Measurements from ENCODE around the gene HOXD9. TPM values are rescaled to one million over a fixed set of nuclear protein-coding genes. Genes with fewer than 3 reads are reported as not detected.
A peak's percentile ranks its signal among the peaks of the same experiment; 100 is the strongest.

HOXD9 gene
- total RNA-seq, 2 experiments from 2014 or later = not detected

- H4K20me1 ChIP-seq (ENCODE audit: insufficient read depth, low read length) = no peaks in the 10 kb centered on the region
- no peaks in the 10 kb centered on the region for H3K9me3 ChIP-seq (ENCODE audit: low read length)
- no TSS peak for BruUV-seq (replicated peaks)
- H3K9me2 ChIP-seq (ENCODE audit: insufficient read depth, low read length) = no peaks in the 10 kb centered on the region
- H3K4me1 ChIP-seq (ENCODE audit: insufficient read depth, low read length, poor library complexity, severe bottlenecking) = no peaks in the 10 kb centered on the region
- no peak overlapping the region for H2AFZ ChIP-seq (ENCODE audit: low read length)
- H3K4me2 ChIP-seq (ENCODE audit: low read length) = no peak overlapping the region
- H3K4me3 ChIP-seq (ENCODE audit: low read depth, low read length, poor library complexity, severe bottlenecking) = no peak overlapping the region
- no peak overlapping the region for H3K27ac ChIP-seq (ENCODE audit: low read depth, low read length, poor library complexity, severe bottlenecking)
- intact Hi-C loops (cut with micrococcal nuclease; ENCODE audit: unreplicated experiment) = no loop called here
- CTCF ChIA-PET (ENCODE audit: unreplicated experiment) = no interaction called here
- no peaks in the 10 kb centered on the region for H3K36me3 ChIP-seq (ENCODE audit: insufficient read depth, low read length)
- H3K79me2 ChIP-seq (ENCODE audit: insufficient read depth, low read depth, low read length) = no peaks in the 10 kb centered on the region
- POLR2A ChIA-PET = interaction anchor here (0.6 to 1.0 kb wide), 4 partner anchors 165 to 1376 kb away, joined by 3 to 5 read pairs (median 4); no protein-coding TSS in a partner anchor
- TF ChIP-seq EZH2phosphoT487 (IDR thresholded peaks at IDR 0.05; ENCODE audit: borderline replicate concordance, low read depth, low read length) (no peak; the same call in 1 of the 2 replicates), CTCF (conservative IDR thresholded peaks at IDR 0.05; ENCODE audit: low read length) (no peak)
- no peak for DNase-seq (ENCODE audit: low spot score)
Measured at GRCh38 chr2:176130957-176131847, 8.7 kb downstream of the HOXD9 start.

GRCh38 chr2:176131848-176132158, 9.3 kb downstream of the HOXD9 start:
- DNase-seq (ENCODE audit: low spot score) = no peak
- Histone ChIP-seq H3K9me3 (ENCODE audit: low read length) (no peaks in the 10 kb centered on the region), H3K36me3 (ENCODE audit: insufficient read depth, low read length) (no peaks in the 10 kb centered on the region), H2AFZ (ENCODE audit: low read length) (no peak overlapping the region), H3K27ac (ENCODE audit: low read depth, low read length, poor library complexity, severe bottlenecking) (no peak overlapping the region), H3K4me2 (ENCODE audit: low read length) (0 out of 2 replicates have a peak overlapping the region, but pooled peaks have one; percentile 35), H3K9me2 (ENCODE audit: insufficient read depth, low read length) (no peaks in the 10 kb centered on the region), H4K20me1 (ENCODE audit: insufficient read depth, low read length) (no peaks in the 10 kb centered on the region), H3K4me1 (ENCODE audit: insufficient read depth, low read length, poor library complexity, severe bottlenecking) (no peaks in the 10 kb centered on the region), H3K4me3 (ENCODE audit: low read depth, low read length, poor library complexity, severe bottlenecking) (no peak overlapping the region), H3K79me2 (ENCODE audit: insufficient read depth, low read depth, low read length) (no peaks in the 10 kb centered on the region)
- TF ChIP-seq EZH2phosphoT487 (IDR thresholded peaks at IDR 0.05; ENCODE audit: borderline replicate concordance, low read depth, low read length) (no peak), CTCF (conservative IDR thresholded peaks at IDR 0.05; ENCODE audit: low read length) (no peak)
- intact Hi-C loops (cut with micrococcal nuclease; ENCODE audit: unreplicated experiment) = no loop called here
- no TSS peak for BruUV-seq (replicated peaks)
- CTCF ChIA-PET (ENCODE audit: unreplicated experiment) = interaction anchor here (1.2 kb wide), 1 partner anchor 323 kb away, joined by 7 read pairs; no protein-coding TSS in a partner anchor
- POLR2A ChIA-PET = interaction anchor here (0.9 to 1.0 kb wide), 2 partner anchors 164 to 285 kb away, joined by 3 to 4 read pairs; no protein-coding TSS in a partner anchor
